H54 (cell line): Measurements from ENCODE around the gene BAG3.

Experiments used
- DNase-seq: peaks from one replicate; pipeline ENCODE4 v3.0.0; 2011; ENCODE audit warnings: low spot score, mixed read lengths; ENCODE audit not compliant: insufficient read length
- FAIRE-seq: peaks from 3 replicates; lab custom pipeline; 2011; peaks lifted over from hg19 to GRCh38; lab: Jason Lieb, UNC
- POLR2A ChIP-seq: IDR thresholded peaks from 2 replicates; pipeline ENCODE4 v1.6.1; 2011; ENCODE audit warnings: low read depth, mild to moderate bottlenecking, low read length

BAG3 gene

DNA sequence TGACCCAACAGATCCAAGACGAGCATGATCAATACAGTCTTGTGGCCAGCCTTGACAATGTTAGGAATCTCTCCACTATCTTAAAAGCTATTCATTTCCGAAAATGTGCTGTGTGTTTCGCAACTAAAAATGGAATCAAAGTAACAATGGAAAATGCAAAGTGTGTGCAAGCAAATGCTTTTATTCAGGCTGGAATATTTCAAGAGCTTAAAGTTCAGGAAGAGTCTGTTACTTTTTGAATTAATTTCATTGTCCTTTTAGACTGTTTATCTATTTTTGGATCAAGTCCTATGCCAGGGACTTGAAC is 30.1 kb upstream of the BAG3 start:
- no peak for FAIRE-seq
- DNase-seq: no peak
- TF ChIP-seq POLR2A: no peak

DNA sequence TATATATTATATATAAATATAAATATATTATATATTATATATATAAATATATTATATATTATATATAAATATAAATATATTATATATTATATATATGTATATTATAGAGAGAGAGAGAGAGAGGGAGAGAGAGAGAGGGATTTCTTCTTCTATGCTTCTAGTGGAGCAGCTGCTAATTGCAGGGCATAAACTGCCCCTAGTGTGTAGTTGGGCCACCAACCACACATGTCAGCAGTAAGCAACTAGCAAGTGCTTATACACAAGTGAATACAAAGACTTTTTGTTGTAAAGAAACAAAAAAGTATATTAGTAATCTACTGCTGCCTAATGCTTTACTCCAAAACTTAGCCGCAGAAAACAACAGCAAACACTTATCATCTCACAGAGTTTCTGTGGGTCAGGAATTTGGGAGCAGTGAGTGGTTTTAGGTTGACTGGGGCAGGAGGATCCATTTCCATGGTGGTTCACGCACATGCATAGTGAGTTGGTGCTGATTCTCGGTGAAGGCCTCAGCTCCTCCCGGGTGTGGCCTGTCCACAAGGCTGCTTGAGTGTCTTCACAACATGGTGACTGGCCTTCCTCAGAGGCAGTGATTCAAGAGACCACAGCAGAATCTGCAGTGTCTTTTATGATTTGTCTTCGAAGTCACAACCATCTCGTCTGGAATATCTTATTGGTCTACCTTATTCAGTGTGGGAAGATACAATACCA is 25.5 kb upstream of the BAG3 start:
- no peak for FAIRE-seq
- TF ChIP-seq POLR2A: no peak
- no peak for DNase-seq

DNA sequence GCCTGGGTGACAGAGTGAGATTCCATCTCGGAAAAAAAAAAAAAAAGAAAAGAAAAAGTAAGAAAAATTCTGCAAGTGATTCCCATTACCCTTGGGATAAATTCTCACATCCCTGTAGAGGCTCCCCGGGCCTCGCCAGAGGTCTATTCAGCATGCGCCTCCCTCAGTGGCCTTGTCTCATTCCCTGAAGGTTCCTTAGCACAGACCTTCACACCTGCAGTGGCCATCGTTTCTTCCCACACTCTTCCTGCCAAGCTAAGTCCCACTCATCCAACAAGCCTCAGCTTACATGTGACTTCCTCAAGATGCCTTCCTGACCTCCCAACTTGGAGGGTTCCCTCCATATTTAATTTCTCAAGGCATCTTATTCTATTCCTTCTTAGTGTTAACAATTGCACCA is 20.9 kb upstream of the BAG3 start:
- FAIRE-seq (no peak), DNase-seq (no peak)
- no peak for TF ChIP-seq POLR2A

DNA sequence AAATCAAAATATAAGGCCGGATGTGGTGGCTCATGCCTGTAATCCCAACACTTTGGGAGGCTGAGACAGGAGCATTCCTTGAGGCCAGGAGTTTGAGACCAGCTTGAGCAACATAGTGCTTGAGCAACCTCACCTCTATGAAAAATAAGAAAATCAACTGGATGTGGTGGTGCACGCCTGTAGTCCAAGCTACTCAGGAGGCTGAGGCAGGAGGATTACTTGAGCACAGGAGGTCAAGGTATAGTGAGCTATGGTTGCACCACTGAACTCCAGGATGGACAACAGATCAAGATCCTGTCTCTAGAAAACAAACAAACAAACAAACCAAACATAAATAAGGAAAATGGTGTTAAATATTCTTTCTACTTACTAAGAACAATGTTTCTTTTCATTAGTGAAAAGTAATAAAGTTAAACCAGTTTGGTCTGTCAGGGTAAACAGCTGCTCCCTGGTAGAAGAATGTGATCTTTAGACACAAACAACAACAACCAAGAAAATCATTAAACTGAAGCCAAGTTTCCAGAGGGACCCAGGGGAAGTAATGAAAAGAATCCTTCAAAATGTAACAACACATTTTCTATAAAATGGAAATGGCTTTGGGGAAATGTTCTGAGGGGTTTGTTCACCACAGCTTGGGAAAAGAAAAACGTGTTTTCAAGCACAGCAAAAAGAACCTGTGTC is 17.5 kb upstream of the BAG3 start:
- FAIRE-seq: no peak
- TF ChIP-seq POLR2A: no peak

DNA sequence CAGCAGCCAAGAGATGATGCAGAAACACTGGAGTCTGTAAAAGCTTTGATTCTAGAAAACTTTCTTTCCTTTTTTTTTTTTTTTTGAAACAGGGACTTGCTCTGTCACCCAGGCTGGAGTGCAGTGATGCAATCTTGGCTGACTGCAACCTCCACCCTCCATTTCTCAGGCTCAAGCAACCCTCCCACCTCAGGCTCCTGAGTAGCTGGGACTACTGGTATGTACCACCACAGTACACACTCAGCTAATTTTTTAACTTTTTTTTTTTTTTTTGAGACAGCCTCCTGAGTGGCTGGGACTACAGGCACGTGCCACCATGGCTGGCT is 17.0 kb upstream of the BAG3 start:
- TF ChIP-seq POLR2A: no peak
- DNase-seq (no peak), FAIRE-seq (no peak)

More for the DNA sequence above, 17.5 kb upstream of the BAG3 start:
- DNase-seq: no peak

DNA sequence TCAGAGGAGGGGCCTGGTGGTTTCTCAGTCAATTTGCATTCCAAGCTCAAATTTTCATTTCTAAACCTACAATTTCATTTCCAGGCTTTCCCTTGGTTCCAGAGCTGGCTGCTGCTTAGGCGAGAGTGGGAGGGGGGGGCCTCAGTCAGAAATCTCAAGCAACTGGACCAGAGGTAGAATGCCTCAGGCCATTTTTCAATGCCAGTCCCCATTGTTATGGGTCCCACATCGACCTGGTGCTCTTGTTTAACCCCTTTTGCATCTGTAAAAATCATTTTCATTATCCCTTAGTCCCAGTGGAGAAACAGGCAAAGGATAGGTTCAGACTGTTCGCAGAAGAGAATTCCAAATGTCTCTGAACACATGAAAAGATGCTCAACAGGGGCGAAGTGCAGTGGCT is 13.5 kb upstream of the BAG3 start:
- DNase-seq (no peak), FAIRE-seq (no peak)
- TF ChIP-seq POLR2A: no peak

DNA sequence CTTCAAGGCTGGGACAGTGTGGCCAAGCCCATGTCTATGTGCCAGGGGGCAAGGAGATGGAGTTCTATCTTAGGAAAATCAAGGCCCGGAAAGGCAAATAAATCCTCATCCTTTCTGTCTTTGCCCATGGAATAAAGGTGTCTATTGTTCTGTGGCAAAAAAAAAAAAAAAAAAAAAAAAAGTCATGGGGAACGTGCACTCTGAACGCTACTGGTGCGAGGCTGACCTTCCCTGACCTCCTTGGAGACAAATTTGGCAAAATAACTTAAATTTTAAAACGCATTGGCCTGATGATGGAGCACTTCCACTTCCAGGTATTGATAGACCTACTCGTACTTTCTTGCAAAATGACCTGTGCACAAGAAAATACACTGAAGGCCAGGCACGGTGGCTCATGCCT is 12.2 kb upstream of the BAG3 start:
- no peak for TF ChIP-seq POLR2A
- no peak for DNase-seq
- no peak for FAIRE-seq

DNA sequence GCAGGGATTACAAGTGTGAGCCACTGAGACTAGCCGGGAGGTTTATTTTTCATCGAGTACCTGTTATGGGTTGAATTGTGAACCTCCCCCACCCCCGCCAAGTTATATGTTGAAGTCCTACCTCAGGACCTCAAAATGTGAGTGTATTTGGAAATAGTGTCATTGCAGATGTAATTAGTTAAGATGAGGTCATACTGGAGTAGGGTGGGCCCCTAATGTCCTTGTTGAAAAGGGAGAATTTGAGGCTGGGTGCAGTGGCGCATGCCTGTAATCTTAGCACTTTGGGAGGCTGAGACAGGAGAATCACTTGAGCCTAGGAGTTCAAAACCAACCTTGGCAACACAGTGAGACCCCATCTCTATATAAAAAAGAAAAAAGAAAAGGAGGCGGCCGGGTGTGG is 10.8 kb upstream of the BAG3 start:
- no peak for TF ChIP-seq POLR2A
- DNase-seq (no peak), FAIRE-seq (no peak)

DNA sequence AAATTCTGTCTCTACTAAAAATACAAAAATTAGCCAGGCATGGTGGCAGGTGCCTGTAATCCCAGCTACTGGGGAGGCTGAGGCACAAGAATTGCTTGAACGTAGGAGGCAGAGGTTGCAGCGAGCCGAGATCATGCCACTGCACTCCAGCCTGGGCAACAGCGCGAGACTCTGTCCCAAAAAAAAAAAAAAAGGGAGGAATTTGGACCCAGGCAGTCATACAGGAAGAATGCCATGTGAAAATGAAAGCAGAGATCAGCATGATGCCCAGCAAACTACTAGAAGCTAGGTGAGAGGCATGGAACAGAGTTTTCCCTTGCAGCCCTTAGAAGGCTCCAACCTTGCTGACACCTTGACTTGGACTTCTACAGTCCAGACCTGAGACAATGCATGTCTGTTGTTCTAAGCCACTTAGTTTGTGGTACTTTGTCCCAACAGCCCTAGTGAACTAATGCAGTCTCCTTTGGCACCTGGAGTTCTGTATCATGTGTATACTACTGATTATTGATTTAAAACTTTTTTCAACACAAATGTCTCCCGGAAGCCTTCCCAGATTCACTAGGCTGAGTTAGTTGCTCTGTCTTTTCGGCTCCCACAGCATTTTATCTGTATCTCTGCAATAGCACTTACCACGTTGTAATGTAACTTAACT is 10.2 kb upstream of the BAG3 start:
- DNase-seq: no peak
- no peak for TF ChIP-seq POLR2A
- no peak for FAIRE-seq

DNA sequence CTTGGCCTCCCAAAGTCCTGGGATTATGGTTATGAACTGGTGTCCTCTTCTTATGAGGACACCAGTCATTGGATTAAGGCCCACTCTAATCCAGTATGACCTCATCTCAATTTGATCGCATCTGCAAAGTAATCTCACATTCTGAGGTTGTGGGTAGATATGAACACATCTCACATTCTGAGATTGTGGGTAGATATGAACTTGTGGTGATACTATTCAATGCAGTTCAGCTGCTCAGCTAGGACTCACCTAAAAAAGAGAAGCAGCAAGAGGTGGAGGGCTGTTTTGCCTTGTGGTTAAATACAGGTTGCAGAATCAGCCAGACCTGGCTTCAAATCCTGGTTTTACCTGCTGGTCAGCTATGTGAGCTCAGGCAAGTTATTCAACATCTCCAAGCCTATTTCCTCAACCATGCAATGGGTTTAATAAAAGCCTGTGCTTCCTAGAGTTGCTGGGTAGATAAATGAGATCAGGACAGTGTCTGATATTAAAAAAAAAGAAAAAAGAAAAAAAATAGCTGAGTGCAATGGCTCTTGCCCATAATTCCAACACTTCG is 8.5 kb upstream of the BAG3 start:
- no peak for TF ChIP-seq POLR2A
- DNase-seq (no peak), FAIRE-seq (no peak)

DNA sequence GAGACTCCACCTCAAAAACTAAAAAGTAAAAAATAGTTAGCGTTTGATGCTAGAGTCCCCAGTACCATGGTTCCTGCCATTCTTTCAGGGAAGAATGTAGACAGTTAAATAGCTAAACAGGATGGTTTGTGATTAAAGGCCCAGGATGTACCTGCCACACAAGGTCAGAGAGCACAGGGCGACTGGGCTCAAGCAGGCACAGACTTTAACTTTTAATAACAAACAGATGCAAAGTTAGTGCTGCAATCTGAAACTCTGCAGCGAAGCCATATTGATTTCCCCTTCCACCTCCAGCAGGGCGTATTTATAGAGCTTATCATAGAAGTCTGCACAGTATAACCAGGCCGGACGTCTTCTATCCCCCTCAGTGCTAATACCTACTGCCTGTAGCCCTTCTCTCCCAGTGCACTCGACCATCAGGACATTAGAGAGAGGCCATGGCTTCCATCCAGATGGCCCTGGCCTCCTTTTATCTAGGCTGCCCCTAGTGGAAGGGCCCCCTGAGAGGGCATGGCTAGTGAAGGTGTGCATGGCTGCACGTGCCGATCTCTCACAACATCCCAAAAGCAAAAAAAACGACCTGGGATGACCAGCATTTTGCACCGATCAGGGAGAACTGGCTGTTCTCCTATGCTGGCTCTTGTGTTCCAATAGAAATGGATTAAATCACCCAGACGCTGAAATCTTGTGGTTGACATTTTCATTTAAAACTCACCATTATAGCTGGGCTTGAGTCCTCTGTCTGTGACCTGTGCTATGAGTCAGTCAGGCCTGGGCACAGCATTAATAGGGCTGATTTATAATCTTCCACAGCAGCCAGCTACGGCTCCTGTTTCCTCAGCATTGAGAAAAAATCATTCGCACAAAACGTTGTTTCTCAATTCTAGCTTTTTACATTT is 7.6 kb upstream of the BAG3 start:
- FAIRE-seq: no peak
- TF ChIP-seq POLR2A: no peak
- DNase-seq: no peak

DNA sequence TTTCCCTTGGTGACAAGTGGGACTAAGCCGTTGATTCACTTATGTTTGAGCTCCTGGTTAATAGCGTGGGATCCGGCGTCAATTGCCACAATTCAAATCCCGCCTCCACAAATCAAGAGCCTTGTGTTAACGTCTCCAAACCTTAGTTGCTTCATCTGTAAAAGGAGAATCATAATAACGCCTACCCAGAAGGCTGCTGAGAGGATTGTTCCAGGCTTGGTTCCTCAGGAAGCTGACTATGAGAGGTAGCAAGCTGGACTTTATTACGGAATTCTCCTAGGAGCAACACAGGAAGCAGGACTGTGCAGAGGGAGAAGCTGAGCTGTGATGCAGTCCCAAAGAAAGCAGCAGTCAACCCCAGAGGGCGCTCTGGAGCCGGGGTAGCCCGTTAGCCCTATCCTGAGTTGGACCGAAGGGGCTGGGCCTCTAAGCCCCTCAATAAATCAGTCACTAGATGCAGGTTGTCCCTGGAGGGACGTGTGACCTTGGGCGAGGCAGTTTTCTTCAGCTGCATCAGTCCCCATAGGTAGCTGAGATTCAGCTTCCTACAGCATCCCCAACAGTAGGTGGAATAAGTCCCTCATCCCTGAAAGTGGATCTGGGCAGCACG is 6.9 kb upstream of the BAG3 start:
- TF ChIP-seq POLR2A: no peak
- DNase-seq (no peak), FAIRE-seq (no peak)

DNA sequence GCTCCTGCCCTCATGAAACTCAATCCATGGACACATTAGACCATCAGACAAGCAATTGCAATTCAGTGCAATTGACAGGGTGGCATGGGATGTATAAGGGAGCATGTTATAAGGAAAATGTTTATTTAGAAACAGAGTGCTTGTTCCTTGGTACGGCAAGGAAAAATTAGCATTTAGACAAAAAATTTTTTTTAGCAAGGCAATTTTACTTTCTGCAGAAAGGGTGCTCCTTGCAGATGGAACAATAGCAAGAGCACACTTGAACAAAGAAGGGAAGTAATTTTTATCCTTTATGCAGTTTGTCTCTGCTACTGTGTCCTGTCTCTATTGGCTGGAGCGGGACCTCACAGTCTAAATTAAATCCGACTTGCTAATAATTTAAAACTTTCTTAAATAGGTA is 6.2 kb upstream of the BAG3 start:
- FAIRE-seq (no peak), DNase-seq (no peak)
- no peak for TF ChIP-seq POLR2A

DNA sequence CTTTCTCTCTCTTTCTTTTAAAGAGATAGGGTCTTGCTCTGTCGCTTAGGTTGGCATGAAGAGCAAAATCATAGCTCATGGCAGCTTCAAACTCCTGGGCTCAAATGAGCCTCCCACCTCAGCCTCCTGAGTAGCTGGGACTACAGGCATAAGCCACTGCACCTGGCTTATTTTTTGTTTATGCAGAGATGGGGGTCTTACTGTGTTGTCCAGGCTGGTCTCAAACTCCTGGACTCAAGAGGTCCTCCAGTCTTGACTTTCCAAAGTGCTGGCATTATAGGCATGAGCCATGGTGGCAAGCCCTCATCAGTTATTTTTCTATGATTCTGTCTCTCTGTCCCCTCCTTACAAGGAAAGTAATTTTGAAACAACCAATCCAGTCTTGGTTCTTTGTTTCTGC is 1.1 kb upstream of the BAG3 start:
- TF ChIP-seq POLR2A: no peak
- FAIRE-seq (no peak), DNase-seq (no peak)
